Right atrium auricular region (tissue), 2 donors: ENCODE measurements around the gene SPACA9. TPM values are rescaled to one million over a fixed set of nuclear protein-coding genes. Genes with fewer than 3 reads are reported as not detected.

Source experiments
- DNase-seq: peaks from one replicate; pipeline ENCODE4 v3.0.0-alpha.2; 2019; ENCODE audit warnings: low spot score
- H3K27ac ChIP-seq, 2 donors: fragments of 200-600 bp; sonication (generic); 1 replicate in 1 of 2; 2 replicates in 1 of 2; pipeline ENCODE4 v1.5.1; 2016 to 2019
- H3K27me3 ChIP-seq, 2 donors: fragments of 200-600 bp; sonication (generic); one replicate each; pipeline versions ENCODE4 v1.5.1 to v1.6.0; 2017 to 2019
- H3K36me3 ChIP-seq: fragments of 200-600 bp; sonication (generic); one replicate; pipeline ENCODE4 v1.5.1; 2016
- H3K4me1 ChIP-seq, 2 donors: fragments of 200-600 bp; sonication (generic); one replicate each; pipeline versions ENCODE4 v1.5.1 to v1.6.0; 2017 to 2019
- H3K4me3 ChIP-seq, 2 donors: fragments of 200-600 bp; sonication (generic); 1 replicate in 1 of 2; 2 replicates in 1 of 2; pipeline ENCODE4 v1.5.1; 2017 to 2019; ENCODE audit warnings: mild to moderate bottlenecking in 1 of 2, moderate library complexity in 1 of 2
- H3K9me3 ChIP-seq, 2 donors: fragments of 200-600 bp; sonication (generic); one replicate each; pipeline ENCODE4 v1.5.1; 2019
- CTCF ChIP-seq, 2 donors: fragments of 200-600 bp; sonication (generic); IDR thresholded peaks; one replicate each; pipeline ENCODE4 v1.5.1; 2019; ENCODE audit warnings: antibody characterized with exemption in 2 of 2
- total RNA-seq, 2 donors: library from RNA; depleted of rRNA; stranded (reverse); fragments of >200 nt; gene quantifications; one replicate each; pipeline ENCODE4 v1.1.0, GENCODE V29; 2016

The SPACA9 gene
- total RNA-seq, 2 donors from 2014 or later = 8.1 to 17.1 TPM

GRCh38 chr9:132877458-132877823, 1.3 kb upstream of the SPACA9 start:
- no peaks in the 10 kb centered on the region for H3K27me3 ChIP-seq
- no peaks in the 10 kb centered on the region for H3K36me3 ChIP-seq
- no peak for DNase-seq
- H3K4me1 ChIP-seq = peaks cover 0 to 18% of the 10 kb centered on the region in 2 donors
- no peak for TF ChIP-seq CTCF (IDR thresholded peaks at IDR 0.05)
- no peak overlapping the region for H3K27ac ChIP-seq
- no peaks in the 10 kb centered on the region for H3K9me3 ChIP-seq
- H3K4me3 ChIP-seq = peak overlapping the region; percentile 93 to 94

- no peak for TF ChIP-seq CTCF (IDR thresholded peaks at IDR 0.05)
- H3K27me3 ChIP-seq = no peaks in the 10 kb centered on the region
- H3K4me1 ChIP-seq = peaks cover 0 to 18% of the 10 kb centered on the region in 2 donors
- H3K36me3 ChIP-seq = no peaks in the 10 kb centered on the region
- peak; percentile 75 for DNase-seq
- H3K4me3 ChIP-seq = peak within 1 kb of the TSS; percentile 93 to 94
- H3K27ac ChIP-seq = peak within 1 kb of the TSS; percentile 85 to 89
- no peaks in the 10 kb centered on the region for H3K9me3 ChIP-seq
Observed at GRCh38 chr9:132877824-132878694, 639 bp upstream of the SPACA9 start, which contains the start of gene AK8. TSS of gene AK8 (minus strand) at chr9:132878284. CDS start at chr9:132878255, 29 bp downstream.

GRCh38 chr9:132879457-132880323, 992 bp downstream of the SPACA9 start:
- H3K9me3 ChIP-seq = no peaks in the 10 kb centered on the region
- H3K4me1 ChIP-seq = peaks cover 0 to 18% of the 10 kb centered on the region in 2 donors
- DNase-seq = no peak
- H3K27ac ChIP-seq = peak overlapping the region; percentile 85 to 89
- no peak for TF ChIP-seq CTCF (IDR thresholded peaks at IDR 0.05)
- peak overlapping the region in 1 of 2 donors; percentile 94 for H3K4me3 ChIP-seq
- H3K36me3 ChIP-seq = no peaks in the 10 kb centered on the region
- no peaks in the 10 kb centered on the region for H3K27me3 ChIP-seq

- H3K4me1 ChIP-seq = peaks cover 0 to 18% of the 10 kb centered on the region in 2 donors
- no peak for TF ChIP-seq CTCF (IDR thresholded peaks at IDR 0.05)
- H3K4me3 ChIP-seq = no peak overlapping the region
- DNase-seq = no peak
- no peaks in the 10 kb centered on the region for H3K9me3 ChIP-seq
- no peaks in the 10 kb centered on the region for H3K36me3 ChIP-seq
- no peaks in the 10 kb centered on the region for H3K27me3 ChIP-seq
- peak overlapping the region; percentile 85 to 89 for H3K27ac ChIP-seq
Observed at GRCh38 chr9:132880324-132880661, 1.6 kb downstream of the SPACA9 start.

- Histone ChIP-seq H3K27me3 (no peaks in the 10 kb centered on the region), H3K36me3 (no peaks in the 10 kb centered on the region), H3K4me1 (peaks cover 0 to 18% of the 10 kb centered on the region in 2 donors), H3K27ac (no peak overlapping the region), H3K4me3 (no peak overlapping the region), H3K9me3 (no peaks in the 10 kb centered on the region)
- no peak for DNase-seq
- no peak for TF ChIP-seq CTCF (IDR thresholded peaks at IDR 0.05)
Observed at GRCh38 chr9:132881826-132882225, 3.1 kb downstream of the SPACA9 start.
